ENCODE data around the gene SERPINB7. TPM values are rescaled to one million over a fixed set of nuclear protein-coding genes. Genes with fewer than 3 reads are reported as not detected.
"Not testable (repeated sequence)": the region's sequence is repeated elsewhere in the genome, so short reads cannot be mapped to it uniquely, and the experiment has no call there.

The SERPINB7 gene
- polyA plus RNA-seq, 1 of the 3 experiments (the other 2 are of a cell fraction) = 99.5 TPM

- TF ChIP-seq NFIC (IDR thresholded peaks at IDR 0.05; ENCODE audit: borderline replicate concordance) = no peak
These were observed 16.5 kb upstream of the SERPINB7 start (continued) for GRCh38 chr18:63758615-63759240.

- H3F3A ChIP-seq (replicated peaks; ENCODE audit: insufficient read depth); H3K9ac ChIP-seq; DNase-seq; H3K4me2 ChIP-seq; H3K9me2 ChIP-seq; H4K20me1 ChIP-seq (ENCODE audit: insufficient read depth); H3K27ac ChIP-seq (ENCODE audit: low read depth in 2 of 2, low read length in 1 of 2); H3K79me2 ChIP-seq (ENCODE audit: insufficient read depth); H3K4me1 ChIP-seq (ENCODE audit: control insufficient read depth in 1 of 2, insufficient read depth in 2 of 2, low read depth in 1 of 2, low read length in 1 of 2); H3K4me3 ChIP-seq (ENCODE audit: low read depth in 2 of 2, low read length in 1 of 2); H2AFZ ChIP-seq (ENCODE audit: low read depth); H3K27me3 ChIP-seq (ENCODE audit: insufficient read depth); H3K36me3 ChIP-seq (replicated peaks in 1 of 2; ENCODE audit: control insufficient read depth in 1 of 2, insufficient read depth in 2 of 2, low read length in 1 of 2); CTCF ChIA-PET; H3K9me3 ChIP-seq; POLR2A ChIA-PET: not testable (repeated sequence)
- 43% methylated on average over 2 of the region's 2 CpGs for WGBS (ENCODE audit: low lambda C conversion rate)
These were observed 15.4 kb upstream of the SERPINB7 start for GRCh38 chr18:63759786-63760185.

GRCh38 chr18:63762518-63762917 lies 12.7 kb upstream of the SERPINB7 start:
- no peak overlapping the region for H3K9ac ChIP-seq
- no peak overlapping the region for H3K4me3 ChIP-seq (ENCODE audit: low read depth in 2 of 2, low read length in 1 of 2)
- peak overlapping the region; percentile 57; the same call in 1 of the 2 replicates for H2AFZ ChIP-seq (ENCODE audit: low read depth)
- H3K27me3 ChIP-seq (ENCODE audit: insufficient read depth) = no peaks in the 10 kb centered on the region
- ChIA-PET CTCF (no interaction called here), POLR2A (no interaction called here)
- no peaks in the 10 kb centered on the region for H3K9me3 ChIP-seq
- no peak for TF ChIP-seq TAF1 (IDR thresholded peaks at IDR 0.05; ENCODE audit: borderline replicate concordance, low read depth, low read length)
- TF ChIP-seq USF1 (IDR thresholded peaks at IDR 0.05; ENCODE audit: borderline replicate concordance, low read depth) = no peak
- no peak for TF ChIP-seq RAD21 (IDR thresholded peaks at IDR 0.05; ENCODE audit: low read length)
- no peak for TF ChIP-seq NRF1 (IDR thresholded peaks at IDR 0.05; ENCODE audit: low read depth, low read length)
- TF ChIP-seq TCF12 (IDR thresholded peaks at IDR 0.05) = no peak
- TF ChIP-seq USF2 (IDR thresholded peaks at IDR 0.05; ENCODE audit: borderline replicate concordance, low read depth, low read length) = no peak
- no peak for DNase-seq
- H3K79me2 ChIP-seq (ENCODE audit: insufficient read depth) = no peaks in the 10 kb centered on the region
- 41% methylated on average over 1 of the region's 1 CpG for WGBS (ENCODE audit: low lambda C conversion rate)
- no peaks in the 10 kb centered on the region for H3K36me3 ChIP-seq (replicated peaks in 1 of 2; ENCODE audit: control insufficient read depth in 1 of 2, insufficient read depth in 2 of 2, low read length in 1 of 2)
- no peaks in the 10 kb centered on the region for H4K20me1 ChIP-seq (ENCODE audit: insufficient read depth)
- H3K4me1 ChIP-seq (ENCODE audit: control insufficient read depth in 1 of 2, insufficient read depth in 2 of 2, low read depth in 1 of 2, low read length in 1 of 2) = 0 out of 4 replicates have a peak, but pooled peaks cover 0 to 4% of the 10 kb centered on the region in 2 experiments
- no peak overlapping the region for H3K4me2 ChIP-seq
- H3K9me2 ChIP-seq = no peaks in the 10 kb centered on the region
- H3F3A ChIP-seq (replicated peaks; ENCODE audit: insufficient read depth) = no peaks in the 10 kb centered on the region
- H3K27ac ChIP-seq (ENCODE audit: low read depth in 2 of 2, low read length in 1 of 2) = no peak overlapping the region

Data from SK-N-SH (cell line).